Tibial artery (tissue), 4 donors: ENCODE data around the gene RDH11.
A peak's percentile ranks its signal among the peaks of the same experiment; 100 is the strongest.

Source experiments
- DNase-seq, 2 donors: peaks; one replicate each; pipeline ENCODE4 v3.0.0-alpha.2; 2019
- H3K27ac ChIP-seq, 2 donors: fragments of 200-600 bp; sonication (generic) in 1 of 2; 1 replicate in 1 of 2; 2 replicates in 1 of 2; pipeline ENCODE4 v1.5.1; 2018 to 2019; ENCODE audit warnings: mild to moderate bottlenecking in 1 of 2
- H3K27me3 ChIP-seq, 2 donors: fragments of 200-600 bp; sonication (generic) in 1 of 2; one replicate each; pipeline versions ENCODE4 v1.5.1 to v1.6.0; 2016 to 2019
- H3K36me3 ChIP-seq, 3 donors: fragments of 200-600 bp; sonication (generic) in 2 of 3; one replicate each; pipeline ENCODE4 v1.5.1; 2016 to 2019; ENCODE audit warnings: mild to moderate bottlenecking in 2 of 3
- H3K4me1 ChIP-seq, 4 donors: fragments of 200-600 bp; sonication (generic) in 2 of 4; 1 replicate in 3 of 4; 2 replicates in 1 of 4; pipeline ENCODE4 v1.5.1; 2016 to 2019
- H3K4me3 ChIP-seq, 2 donors: fragments of 200-600 bp; sonication (generic) in 1 of 2; 1 replicate in 1 of 2; 2 replicates in 1 of 2; pipeline ENCODE4 v1.5.1; 2018 to 2019; ENCODE audit warnings: mild to moderate bottlenecking in 2 of 2
- H3K9me3 ChIP-seq, 3 donors: fragments of 200-600 bp; sonication (generic) in 1 of 3; one replicate each; pipeline ENCODE4 v1.5.1; 2016 to 2019
- CTCF ChIP-seq, 2 experiments: fragments of 200-600 bp in 1 of 2; fragments of 450-650 bp in 1 of 2; IDR thresholded peaks; one replicate each; pipeline ENCODE4 v1.5.1; 2017 to 2019; ENCODE audit warnings: antibody characterized with exemption in 2 of 2, mild to moderate bottlenecking in 1 of 2, moderate library complexity in 1 of 2
- intact Hi-C: fragments of 100-400 bp; cut with DNase I; formaldehyde crosslinking; loops from one replicate; pipeline ENCODE4 v1.15.0; 2023; ENCODE audit warnings: low total_unique reads

Gene RDH11

GRCh38 chr14:67698179-67698578 lies 2.6 kb upstream of the RDH11 start:
- H3K9me3 ChIP-seq: no peaks in the 10 kb centered on the region

GRCh38 chr14:67697006-67697405 lies 1.4 kb upstream of the RDH11 start:
- H3K4me3 ChIP-seq: no peak overlapping the region
- H3K27me3 ChIP-seq: no peaks in the 10 kb centered on the region
- TF ChIP-seq CTCF (IDR thresholded peaks at IDR 0.05): no peak
- H3K36me3 ChIP-seq: peaks cover 0 to 6% (median under 1%) of the 10 kb centered on the region in 3 donors
- H3K4me1 ChIP-seq: peaks cover 0 to 18% (median 9%) of the 10 kb centered on the region in 4 donors
- H3K9me3 ChIP-seq: no peaks in the 10 kb centered on the region
- intact Hi-C loops: no loop called here
- no peak overlapping the region for H3K27ac ChIP-seq
- DNase-seq: no peak

More at GRCh38 chr14:67698179-67698578, 2.6 kb upstream of the RDH11 start:
- DNase-seq: no peak
- Histone ChIP-seq H3K27me3 (no peaks in the 10 kb centered on the region), H3K36me3 (no peaks in the 10 kb centered on the region), H3K4me3 (no peak overlapping the region), H3K27ac (no peak overlapping the region), H3K4me1 (peaks cover 0 to 13% (median 9%) of the 10 kb centered on the region in 4 donors)
- no peak for TF ChIP-seq CTCF (IDR thresholded peaks at IDR 0.05)
- intact Hi-C loops: no loop called here

- intact Hi-C loops: no loop called here
- Histone ChIP-seq H3K27ac (peak overlapping the region; percentile 82 to 84), H3K4me3 (peak overlapping the region; percentile 74 to 94), H3K4me1 (peaks cover 0 to 18% (median 9%) of the 10 kb centered on the region in 4 donors), H3K9me3 (no peaks in the 10 kb centered on the region), H3K27me3 (no peaks in the 10 kb centered on the region), H3K36me3 (peaks cover 4 to 27% (median 17%) of the 10 kb centered on the region in 3 donors)
- peak; percentile 54 to 71 for DNase-seq
- TF ChIP-seq CTCF (IDR thresholded peaks at IDR 0.05): no peak
Measured at GRCh38 chr14:67694791-67695393, 672 bp downstream of the RDH11 start.

GRCh38 chr14:67690011-67690410 lies 5.6 kb downstream of the RDH11 start:
- no peak for DNase-seq
- Histone ChIP-seq H3K4me1 (peaks cover 0 to 18% (median 9%) of the 10 kb centered on the region in 4 donors), H3K27ac (no peak overlapping the region), H3K27me3 (no peaks in the 10 kb centered on the region), H3K36me3 (peaks cover 29 to 72% (median 58%) of the 10 kb centered on the region in 3 donors), H3K4me3 (no peak overlapping the region), H3K9me3 (no peaks in the 10 kb centered on the region)
- no peak for TF ChIP-seq CTCF (IDR thresholded peaks at IDR 0.05)
- intact Hi-C loops: no loop called here

GRCh38 chr14:67683842-67684241 lies 11.7 kb downstream of the RDH11 start:
- no peak overlapping the region for H3K27ac ChIP-seq
- no peaks in the 10 kb centered on the region for H3K4me1 ChIP-seq
- no peak for TF ChIP-seq CTCF (IDR thresholded peaks at IDR 0.05)
- no peak for DNase-seq
- intact Hi-C loops: no loop called here
- H3K27me3 ChIP-seq: no peaks in the 10 kb centered on the region
- H3K9me3 ChIP-seq: no peaks in the 10 kb centered on the region
- no peak overlapping the region for H3K4me3 ChIP-seq
- peaks cover 15 to 70% (median 44%) of the 10 kb centered on the region in 3 donors for H3K36me3 ChIP-seq
